MCF 10A (cell line): ENCODE results near the gene PYGM. TPM values are rescaled to one million over a fixed set of nuclear protein-coding genes. Genes with fewer than 3 reads are reported as not detected.

Experiments used
- BruUV-seq: library from RNA; stranded (reverse); fragments of 400-500 nt; replicated peaks from 2 replicates; lab custom pipeline; 2021; lab: Mats Ljungman, UMichigan
- CTCF ChIA-PET: fragments of 300-600 bp; sonication (Branson Sonifier 250); formaldehyde crosslinking; extraction: SDS; loops from one replicate; lab custom pipeline; 2021; ENCODE audit warnings: antibody characterized with exemption, inconsistent platforms; lab: Yijun Ruan, JAX
- POLR2A ChIA-PET: fragments of 300-600, 350-650 bp; sonication (Branson Sonifier 250); formaldehyde crosslinking; extraction: SDS; loops from one replicate; lab custom pipeline; 2020; ENCODE audit warnings: antibody characterized with exemption, inconsistent platforms; lab: Yijun Ruan, JAX
- DNase-seq: peaks from one replicate; pipeline ENCODE4 v3.0.0-alpha.2; 2018; ENCODE audit not compliant: unreplicated experiment
- H3K27ac Mint-ChIP-seq: one replicate; pipeline ENCODE4 v1.8.0; 2022; ENCODE audit warnings: mild to moderate bottlenecking, low read depth, mixed read lengths; ENCODE audit not compliant: unreplicated experiment
- H3K27me3 Mint-ChIP-seq: one replicate; pipeline ENCODE4 v1.8.0; 2022; ENCODE audit warnings: mixed read lengths; ENCODE audit not compliant: insufficient read depth, unreplicated experiment
- H3K36me3 Mint-ChIP-seq: one replicate; pipeline ENCODE4 v1.8.0; 2022; ENCODE audit warnings: mild to moderate bottlenecking, moderate library complexity, mixed read lengths; ENCODE audit not compliant: insufficient read depth, unreplicated experiment
- H3K4me1 Mint-ChIP-seq: one replicate; pipeline ENCODE4 v1.8.0; 2022; ENCODE audit warnings: mixed read lengths; ENCODE audit not compliant: insufficient read depth, unreplicated experiment
- H3K4me3 Mint-ChIP-seq: one replicate; pipeline ENCODE4 v1.8.0; 2022; ENCODE audit warnings: mild to moderate bottlenecking, moderate library complexity, mixed read lengths; ENCODE audit not compliant: unreplicated experiment
- H3K9me3 Mint-ChIP-seq: one replicate; pipeline ENCODE4 v1.8.0; 2022; ENCODE audit warnings: mixed read lengths; ENCODE audit not compliant: unreplicated experiment
- CTCF ChIP-seq: fragments of 200-600 bp; IDR thresholded peaks from one replicate; pipeline ENCODE4 v1.8.0; 2022; ENCODE audit warnings: antibody characterized with exemption, mild to moderate bottlenecking; ENCODE audit not compliant: unreplicated experiment
- intact Hi-C: fragments of 100-400 bp; cut with micrococcal nuclease; formaldehyde crosslinking; loops from 2 replicates; pipeline ENCODE4 v1.14.1; 2022
- total RNA-seq: library from RNA; stranded (reverse); gene quantifications from 2 replicates; pipeline ENCODE4 v1.2.3, GENCODE V29; 2022

The PYGM gene
- total RNA-seq, 1 experiment from 2014 or later: 0.09 TPM

DNA sequence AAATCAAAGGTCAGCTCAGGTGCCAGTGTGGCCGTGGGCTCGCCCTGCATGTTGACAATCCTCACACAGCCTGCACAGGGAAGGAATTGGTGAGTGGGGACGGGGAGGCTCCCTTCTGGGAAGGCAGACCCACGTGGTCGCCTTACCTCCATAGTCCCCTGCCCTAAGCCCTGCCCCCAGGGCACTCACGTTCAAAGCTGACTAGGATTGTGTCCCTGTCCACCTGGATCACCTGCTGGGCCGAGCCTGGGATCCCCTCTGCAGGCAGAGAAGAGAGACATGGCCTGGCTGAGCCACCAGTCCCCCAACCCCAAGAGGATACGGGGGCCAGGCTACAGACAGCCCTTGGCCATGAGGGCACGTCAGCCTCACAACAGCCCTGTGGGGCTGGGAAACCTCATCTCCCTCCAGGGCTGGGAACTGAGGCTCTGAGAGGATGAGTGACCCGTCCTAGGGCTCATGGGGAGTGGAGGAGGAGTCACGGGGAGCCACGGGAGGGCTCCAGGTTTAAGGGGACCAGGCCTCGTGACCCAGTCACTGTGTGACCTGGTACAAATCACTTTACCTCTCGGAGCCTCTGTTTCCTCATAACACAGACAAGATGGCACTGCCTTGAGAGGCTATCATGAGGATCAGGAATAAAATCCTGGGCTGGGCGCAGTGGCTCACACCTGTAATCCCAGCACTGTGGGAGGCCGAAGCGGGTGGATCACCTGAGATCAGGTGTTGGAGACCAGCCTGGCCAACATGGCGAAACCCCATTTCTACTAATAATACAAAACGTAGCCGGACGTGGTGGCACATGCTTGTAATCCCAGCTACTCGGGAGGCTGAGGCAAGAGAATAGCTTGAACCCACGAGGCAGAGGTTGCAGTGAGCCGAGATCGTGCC lies 30.7 kb upstream of the PYGM start:
- BruUV-seq: no TSS peak
- H3K27ac Mint-ChIP-seq: no peak overlapping the region
- H3K36me3 Mint-ChIP-seq: no peaks in the 10 kb centered on the region
- ChIA-PET POLR2A (no interaction called here), CTCF (no interaction called here)
- no peak for DNase-seq
- no peaks in the 10 kb centered on the region for H3K27me3 Mint-ChIP-seq
- intact Hi-C loops: no loop called here
- H3K4me3 Mint-ChIP-seq: no peak overlapping the region
- TF ChIP-seq CTCF: no peak
- H3K9me3 Mint-ChIP-seq: no peaks in the 10 kb centered on the region
- no peaks in the 10 kb centered on the region for H3K4me1 Mint-ChIP-seq

- POLR2A ChIA-PET: no interaction called here
- no peak for TF ChIP-seq CTCF
- intact Hi-C loops: loop anchor here (10.0 kb wide), 1 partner anchor 225 kb away; the partner anchor contains the start of gene ARL2
- BruUV-seq: no TSS peak
- H3K36me3 Mint-ChIP-seq: no peaks in the 10 kb centered on the region
- no peaks in the 10 kb centered on the region for H3K27me3 Mint-ChIP-seq
- H3K4me3 Mint-ChIP-seq: no peak overlapping the region
- DNase-seq: no peak
- CTCF ChIA-PET: no interaction called here
- no peaks in the 10 kb centered on the region for H3K9me3 Mint-ChIP-seq
- H3K27ac Mint-ChIP-seq: no peak overlapping the region
- no peaks in the 10 kb centered on the region for H3K4me1 Mint-ChIP-seq
Observed at GRCh38 chr11:64789331-64790204, 29.8 kb upstream of the PYGM start.

- Mint-ChIP-seq H3K27me3 (no peaks in the 10 kb centered on the region), H3K4me1 (no peaks in the 10 kb centered on the region), H3K27ac (no peak overlapping the region), H3K36me3 (no peaks in the 10 kb centered on the region), H3K4me3 (no peak overlapping the region), H3K9me3 (no peaks in the 10 kb centered on the region)
- DNase-seq: no peak
- POLR2A ChIA-PET: interaction anchor here (0.7 to 1.3 kb wide), 2 partner anchors 10 to 47 kb away, joined by 3 to 6 read pairs; partner anchors contain the start of gene SF1
- CTCF ChIA-PET: interaction anchor here (0.6 to 2.6 kb wide), 11 partner anchors 11 to 552 kb away, joined by 3 to 21 read pairs (median 3); partner anchors contain the start of genes CDC42BPG and MAP4K2
- TF ChIP-seq CTCF: no peak
- BruUV-seq: no TSS peak
- intact Hi-C loops: loop anchor here (10.0 kb wide), 1 partner anchor 226 kb away; the partner anchor contains the start of gene ARL2
Observed at GRCh38 chr11:64788321-64789215, 28.8 kb upstream of the PYGM start.
